Hepatocyte (in vitro differentiated cells): ENCODE results near the gene SLC25A40. TPM values are rescaled to one million over a fixed set of nuclear protein-coding genes. Genes with fewer than 3 reads are reported as not detected.

ENCODE experiments used
- DNase-seq: peaks from one replicate; pipeline ENCODE4 v3.0.0-alpha.2; 2016; ENCODE audit warnings: low spot score
- H2AFZ ChIP-seq: fragments of 200-600 bp; sonication (generic); 2 replicates; pipeline ENCODE4 v1.6.0; 2016; ENCODE audit warnings: antibody characterized with exemption, mild to moderate bottlenecking
- H3K27ac ChIP-seq: fragments of 200-600 bp; sonication (generic); 2 replicates; pipeline ENCODE4 v1.5.1; 2016; ENCODE audit warnings: mild to moderate bottlenecking
- H3K27me3 ChIP-seq: fragments of 200-600 bp; sonication (generic); 2 replicates; pipeline ENCODE4 v1.6.1; 2016
- H3K36me3 ChIP-seq: fragments of 200-600 bp; sonication (generic); replicated peaks from 2 replicates; pipeline ENCODE4 v1.5.1; 2016; ENCODE audit warnings: low read depth; ENCODE audit not compliant: insufficient read depth
- H3K4me1 ChIP-seq: fragments of 200-600 bp; sonication (generic); 2 replicates; pipeline ENCODE4 v1.5.1; 2016; ENCODE audit warnings: mild to moderate bottlenecking, moderate library complexity; ENCODE audit not compliant: insufficient read depth
- H3K4me2 ChIP-seq: fragments of 200-600 bp; sonication (generic); 2 replicates; pipeline ENCODE4 v1.6.0; 2016
- H3K4me3 ChIP-seq: fragments of 200-600 bp; sonication (generic); 2 replicates; pipeline ENCODE4 v1.5.1; 2016; ENCODE audit warnings: mild to moderate bottlenecking
- H3K79me2 ChIP-seq: fragments of 200-600 bp; sonication (generic); 2 replicates; pipeline ENCODE4 v1.6.0; 2017; ENCODE audit warnings: mild to moderate bottlenecking
- H3K9me2 ChIP-seq: fragments of 200-600 bp; sonication (generic); replicated peaks from 2 replicates; pipeline ENCODE4 v1.6.0; 2017; ENCODE audit warnings: mild to moderate bottlenecking; ENCODE audit not compliant: insufficient read depth
- H3K9me3 ChIP-seq: fragments of 200-600 bp; sonication (generic); 2 replicates; pipeline ENCODE4 v1.5.1; 2016; ENCODE audit warnings: low read depth, mild to moderate bottlenecking
- H4K20me1 ChIP-seq: fragments of 200-600 bp; sonication (generic); 2 replicates; pipeline ENCODE4 v1.6.0; 2016; ENCODE audit warnings: mild to moderate bottlenecking; ENCODE audit not compliant: insufficient read depth, poor library complexity, severe bottlenecking
- EZH2 ChIP-seq: fragments of 200-600 bp; sonication (generic); IDR thresholded peaks from 2 replicates; pipeline ENCODE4 v1.6.1; 2016; ENCODE audit warnings: antibody characterized with exemption, mild to moderate bottlenecking, borderline replicate concordance
- EZH2phosphoT487 ChIP-seq: fragments of 200-600 bp; sonication (generic); IDR thresholded peaks from one replicate; pipeline ENCODE4 v1.6.1; 2018; ENCODE audit warnings: antibody characterized with exemption, mild to moderate bottlenecking, low read depth, moderate library complexity; ENCODE audit not compliant: unreplicated experiment, severe bottlenecking
- WGBS: methylation state at CpG from one replicate; pipeline ENCODE4 v1.1.6; 2016; ENCODE audit warnings: low lambda C conversion rate; ENCODE audit errors: missing lambda C conversion rate; 5-methylcytosine and 5-hydroxymethylcytosine counted together
- polyA plus RNA-seq: library from polyadenylated mRNA; unstranded; fragments of >200 nt; fragmentation: Nextera tagmentation; extraction: Ambion mirVana; gene quantifications from 2 replicates; pipeline ENCODE4 v1.2.1, GENCODE V29; 2016
- total RNA-seq: library from RNA; depleted of rRNA; stranded (reverse); fragments of >200 nt; gene quantifications from 2 replicates; pipeline ENCODE4 v1.2.3, GENCODE V29; 2014
- TF ChIP-seq, protein P1 (sequence below): fragments of 200-600 bp; sonication (generic); IDR thresholded peaks from 2 replicates; pipeline ENCODE4 v1.5.1; 2016; ENCODE audit warnings: antibody characterized with exemption, mild to moderate bottlenecking; ENCODE audit not compliant: poor library complexity

The SLC25A40 gene
- total and polyA plus RNA-seq, 2 experiments from 2014 or later, result 10.8 to 58.3 TPM

DNA sequence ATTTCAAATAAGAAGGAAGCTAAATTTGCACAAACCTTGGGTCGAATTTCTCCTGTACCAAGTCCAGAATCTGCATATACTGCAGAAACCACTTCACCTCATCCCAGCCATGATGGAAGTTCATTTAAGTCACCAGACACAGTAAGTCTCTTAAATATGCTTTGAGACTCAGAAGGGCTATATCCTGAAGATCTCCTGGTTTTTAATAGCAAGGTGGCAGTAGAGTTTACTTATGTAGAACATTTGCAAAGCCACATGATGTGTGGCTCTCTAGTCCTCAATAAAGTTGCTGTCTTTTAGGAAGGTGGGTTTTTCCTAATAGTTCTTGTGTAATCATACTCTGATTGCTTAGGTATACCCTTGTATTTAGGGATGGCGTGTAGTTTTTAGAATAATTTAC is 8.9 kb upstream of the SLC25A40 start:
- 97% methylated on average over 2 of the region's 2 CpGs for WGBS

DNA sequence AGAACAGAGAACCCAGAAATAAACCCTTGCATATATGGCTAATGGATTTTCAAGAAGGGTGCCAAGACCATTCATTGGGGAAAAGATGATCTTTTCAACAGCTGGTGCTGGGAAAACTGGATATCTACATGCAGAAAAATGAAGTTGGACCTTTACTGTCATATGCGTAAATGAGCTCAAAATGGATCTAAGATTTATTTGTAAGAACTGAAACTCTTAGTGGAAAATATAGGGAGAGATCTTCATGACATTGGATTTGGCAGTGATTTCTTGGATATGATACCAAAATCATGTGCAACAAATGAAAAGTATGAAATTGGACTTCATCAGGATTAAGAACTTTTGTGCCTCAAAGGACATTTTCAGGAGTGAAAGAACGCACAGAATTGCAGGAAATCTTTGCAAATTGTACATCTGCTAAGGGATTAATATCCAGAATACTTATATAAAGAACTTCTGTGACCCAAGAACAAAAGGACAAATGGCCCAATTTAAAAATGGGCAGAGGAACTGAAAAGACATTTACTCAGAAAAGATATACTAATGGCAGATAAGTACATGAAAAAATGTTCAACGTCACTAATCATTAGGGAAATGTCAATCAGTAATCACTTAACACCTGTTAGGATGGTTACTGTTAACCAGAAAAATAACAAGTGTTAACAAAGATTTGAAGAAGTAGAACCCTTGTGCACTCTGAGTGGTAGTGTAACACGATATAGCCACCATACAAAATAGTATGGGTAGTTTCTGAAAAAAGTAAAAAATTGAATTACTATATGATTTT is 6.2 kb upstream of the SLC25A40 start:
- TF ChIP-seq EZH2 (no peak), EZH2phosphoT487 (no peak)
- TF ChIP-seq, protein P1, sequence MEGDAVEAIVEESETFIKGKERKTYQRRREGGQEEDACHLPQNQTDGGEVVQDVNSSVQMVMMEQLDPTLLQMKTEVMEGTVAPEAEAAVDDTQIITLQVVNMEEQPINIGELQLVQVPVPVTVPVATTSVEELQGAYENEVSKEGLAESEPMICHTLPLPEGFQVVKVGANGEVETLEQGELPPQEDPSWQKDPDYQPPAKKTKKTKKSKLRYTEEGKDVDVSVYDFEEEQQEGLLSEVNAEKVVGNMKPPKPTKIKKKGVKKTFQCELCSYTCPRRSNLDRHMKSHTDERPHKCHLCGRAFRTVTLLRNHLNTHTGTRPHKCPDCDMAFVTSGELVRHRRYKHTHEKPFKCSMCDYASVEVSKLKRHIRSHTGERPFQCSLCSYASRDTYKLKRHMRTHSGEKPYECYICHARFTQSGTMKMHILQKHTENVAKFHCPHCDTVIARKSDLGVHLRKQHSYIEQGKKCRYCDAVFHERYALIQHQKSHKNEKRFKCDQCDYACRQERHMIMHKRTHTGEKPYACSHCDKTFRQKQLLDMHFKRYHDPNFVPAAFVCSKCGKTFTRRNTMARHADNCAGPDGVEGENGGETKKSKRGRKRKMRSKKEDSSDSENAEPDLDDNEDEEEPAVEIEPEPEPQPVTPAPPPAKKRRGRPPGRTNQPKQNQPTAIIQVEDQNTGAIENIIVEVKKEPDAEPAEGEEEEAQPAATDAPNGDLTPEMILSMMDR, result no peak
- no peak for DNase-seq
- 98% methylated on average over 4 of the region's 4 CpGs for whole genome bisulfite sequencing
- Histone ChIP-seq H3K9me3 (no peaks in the 10 kb centered on the region), H3K79me2 (peaks cover 62% of the 10 kb centered on the region), H3K4me3 (no peak overlapping the region), H4K20me1 (no peaks in the 10 kb centered on the region), H3K4me1 (no peaks in the 10 kb centered on the region), H3K9me2 (no peaks in the 10 kb centered on the region), H3K27ac (no peak overlapping the region), H3K27me3 (no peaks in the 10 kb centered on the region), H3K4me2 (no peak overlapping the region), H2AFZ (no peak overlapping the region), H3K36me3 (no peaks in the 10 kb centered on the region)

More for the DNA sequence above, 8.9 kb upstream of the SLC25A40 start:
- Histone ChIP-seq H3K4me3 (no peak overlapping the region), H3K4me2 (no peak overlapping the region), H3K36me3 (no peaks in the 10 kb centered on the region), H4K20me1 (no peaks in the 10 kb centered on the region), H3K27ac (no peak overlapping the region), H3K9me3 (no peaks in the 10 kb centered on the region), H3K9me2 (no peaks in the 10 kb centered on the region), H2AFZ (no peak overlapping the region), H3K27me3 (no peaks in the 10 kb centered on the region), H3K4me1 (no peaks in the 10 kb centered on the region), H3K79me2 (peaks cover 35% of the 10 kb centered on the region)
- no peak for TF ChIP-seq EZH2
- TF ChIP-seq EZH2phosphoT487, result no peak
- TF ChIP-seq, protein P1, result no peak
- no peak for DNase-seq

DNA sequence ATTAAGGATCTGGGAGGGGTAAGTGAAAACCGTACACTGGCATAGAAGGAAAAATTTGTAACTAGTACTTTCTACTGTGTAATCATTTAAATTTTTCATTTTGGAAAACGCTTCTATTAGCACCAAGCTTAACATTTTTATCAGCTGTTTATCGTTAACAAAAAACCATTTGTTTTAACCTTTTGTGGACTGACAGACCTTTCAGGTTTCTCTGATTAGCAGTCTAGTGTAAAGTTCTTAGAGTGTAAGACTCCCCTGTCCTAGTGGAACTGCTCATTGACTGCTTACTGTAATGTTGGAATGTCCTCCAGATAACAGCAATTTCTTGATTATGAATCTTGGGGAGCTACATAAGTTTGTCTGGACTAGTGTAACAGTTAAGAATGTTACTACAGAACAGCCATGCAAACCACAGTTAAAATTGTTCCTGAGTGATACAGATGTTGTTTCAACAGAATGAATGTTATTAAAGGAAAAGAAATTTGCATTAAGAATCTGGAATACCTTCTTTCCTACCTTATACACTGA is 2.1 kb upstream of the SLC25A40 start:
- Histone ChIP-seq H3K9me2 (no peaks in the 10 kb centered on the region), H3K9me3 (no peaks in the 10 kb centered on the region), H4K20me1 (no peaks in the 10 kb centered on the region), H3K4me2 (peak overlapping the region; percentile 93), H3K27me3 (no peaks in the 10 kb centered on the region), H3K4me3 (peak overlapping the region; percentile 70), H2AFZ (no peak overlapping the region), H3K27ac (no peak overlapping the region), H3K79me2 (peaks cover 79% of the 10 kb centered on the region), H3K36me3 (no peaks in the 10 kb centered on the region), H3K4me1 (peaks cover 4% of the 10 kb centered on the region)
- DNase-seq, result no peak
- no peak for TF ChIP-seq EZH2phosphoT487
- no peak for TF ChIP-seq EZH2
- TF ChIP-seq, protein P1, result no peak
- 34% methylated on average over 3 of the region's 3 CpGs for WGBS
